Body of pancreas (tissue), 4 donors: ENCODE measurements around the gene RALGPS2.

ENCODE experiments used
- POLR2A ChIP-seq, 3 donors: fragments of 450-650 bp; IDR thresholded peaks; one replicate each; pipeline ENCODE4 v1.6.1; 2016; ENCODE audit warnings: antibody characterized with exemption in 3 of 3, mild to moderate bottlenecking in 2 of 3
- TF ChIP-seq, protein P1 (sequence below), 7 experiments: fragments of 450-650 bp in 4 of 7; fragments of 200-600 bp in 3 of 7; sonication (generic) in 3 of 7; IDR thresholded peaks; one replicate each; pipeline ENCODE4 v1.5.1; 2016 to 2019; ENCODE audit warnings: antibody characterized with exemption in 7 of 7

DNA sequence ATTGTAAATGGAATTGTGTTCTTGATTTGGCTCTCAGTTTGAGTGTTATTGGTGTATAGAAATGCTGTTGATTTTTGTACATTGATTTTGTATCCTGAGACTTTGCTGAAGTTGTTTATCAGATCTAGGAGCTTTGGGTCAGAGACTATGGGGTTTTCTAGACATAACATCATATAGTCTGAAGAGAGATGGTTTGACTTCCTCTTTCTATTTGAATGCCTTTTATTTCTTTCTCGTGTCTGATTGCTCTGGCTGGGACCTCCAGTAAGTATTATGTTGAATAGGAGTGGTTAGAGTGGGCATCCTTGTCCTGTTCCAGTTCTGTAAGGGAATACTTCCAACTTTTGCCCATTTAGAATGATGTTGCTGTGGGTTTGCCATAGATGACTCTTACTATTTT lies 185.0 kb downstream of the RALGPS2 start:
- no peak for TF ChIP-seq POLR2A (IDR thresholded peaks at IDR 0.05)
- TF ChIP-seq, protein P1, sequence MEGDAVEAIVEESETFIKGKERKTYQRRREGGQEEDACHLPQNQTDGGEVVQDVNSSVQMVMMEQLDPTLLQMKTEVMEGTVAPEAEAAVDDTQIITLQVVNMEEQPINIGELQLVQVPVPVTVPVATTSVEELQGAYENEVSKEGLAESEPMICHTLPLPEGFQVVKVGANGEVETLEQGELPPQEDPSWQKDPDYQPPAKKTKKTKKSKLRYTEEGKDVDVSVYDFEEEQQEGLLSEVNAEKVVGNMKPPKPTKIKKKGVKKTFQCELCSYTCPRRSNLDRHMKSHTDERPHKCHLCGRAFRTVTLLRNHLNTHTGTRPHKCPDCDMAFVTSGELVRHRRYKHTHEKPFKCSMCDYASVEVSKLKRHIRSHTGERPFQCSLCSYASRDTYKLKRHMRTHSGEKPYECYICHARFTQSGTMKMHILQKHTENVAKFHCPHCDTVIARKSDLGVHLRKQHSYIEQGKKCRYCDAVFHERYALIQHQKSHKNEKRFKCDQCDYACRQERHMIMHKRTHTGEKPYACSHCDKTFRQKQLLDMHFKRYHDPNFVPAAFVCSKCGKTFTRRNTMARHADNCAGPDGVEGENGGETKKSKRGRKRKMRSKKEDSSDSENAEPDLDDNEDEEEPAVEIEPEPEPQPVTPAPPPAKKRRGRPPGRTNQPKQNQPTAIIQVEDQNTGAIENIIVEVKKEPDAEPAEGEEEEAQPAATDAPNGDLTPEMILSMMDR (IDR thresholded peaks at IDR 0.05) = no peak
